Measurements from ENCODE around the gene MEP1A.
"Not testable (repeated sequence)": the region's sequence is repeated elsewhere in the genome, so short reads cannot be mapped to it uniquely, and the experiment has no call there.

MEP1A gene, protein sequence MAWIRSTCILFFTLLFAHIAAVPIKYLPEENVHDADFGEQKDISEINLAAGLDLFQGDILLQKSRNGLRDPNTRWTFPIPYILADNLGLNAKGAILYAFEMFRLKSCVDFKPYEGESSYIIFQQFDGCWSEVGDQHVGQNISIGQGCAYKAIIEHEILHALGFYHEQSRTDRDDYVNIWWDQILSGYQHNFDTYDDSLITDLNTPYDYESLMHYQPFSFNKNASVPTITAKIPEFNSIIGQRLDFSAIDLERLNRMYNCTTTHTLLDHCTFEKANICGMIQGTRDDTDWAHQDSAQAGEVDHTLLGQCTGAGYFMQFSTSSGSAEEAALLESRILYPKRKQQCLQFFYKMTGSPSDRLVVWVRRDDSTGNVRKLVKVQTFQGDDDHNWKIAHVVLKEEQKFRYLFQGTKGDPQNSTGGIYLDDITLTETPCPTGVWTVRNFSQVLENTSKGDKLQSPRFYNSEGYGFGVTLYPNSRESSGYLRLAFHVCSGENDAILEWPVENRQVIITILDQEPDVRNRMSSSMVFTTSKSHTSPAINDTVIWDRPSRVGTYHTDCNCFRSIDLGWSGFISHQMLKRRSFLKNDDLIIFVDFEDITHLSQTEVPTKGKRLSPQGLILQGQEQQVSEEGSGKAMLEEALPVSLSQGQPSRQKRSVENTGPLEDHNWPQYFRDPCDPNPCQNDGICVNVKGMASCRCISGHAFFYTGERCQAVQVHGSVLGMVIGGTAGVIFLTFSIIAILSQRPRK

GRCh38 chr6:46793138-46793537 lies at the start of gene MEP1A:
Gene MEP1A (plus strand): TSS chr6:46793389. CDS start chr6:46793399, 10 bp downstream.
- no peak for DNase-seq (ENCODE audit: low read depth, low spot score)

- DNase-seq (ENCODE audit: low read depth, low spot score) = no peak
These were observed 49.6 kb upstream of the MEP1A start for GRCh38 chr6:46743425-46744158.

DNA sequence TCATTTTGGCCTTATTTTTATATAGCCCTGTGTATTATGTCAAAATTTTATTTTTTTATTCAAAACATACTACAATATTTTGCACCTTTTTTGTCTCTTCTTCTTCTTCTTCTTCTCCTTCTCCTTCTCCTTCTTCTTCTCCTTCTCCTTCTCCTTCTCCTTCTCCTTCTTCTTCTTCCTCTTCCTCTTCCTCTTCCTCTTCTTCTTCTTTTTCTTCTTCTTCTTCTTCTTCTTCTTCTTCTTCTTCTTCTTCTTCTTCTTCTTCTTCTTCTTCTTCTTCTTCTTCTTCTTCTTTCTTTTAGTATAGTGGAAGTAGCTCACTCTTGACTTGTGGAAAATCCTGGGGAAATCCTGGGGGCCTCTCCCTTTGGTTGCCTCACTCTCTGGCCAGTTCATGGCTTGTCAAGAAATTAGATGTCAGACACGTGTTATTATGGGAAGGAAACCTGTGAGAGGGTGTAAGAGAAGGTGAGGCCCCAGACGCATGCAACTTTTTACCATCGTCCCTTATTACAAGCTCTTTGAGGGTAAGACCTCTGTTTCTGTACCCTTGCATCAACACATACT lies 48.9 kb upstream of the MEP1A start:
- not testable (repeated sequence) for DNase-seq (ENCODE audit: low read depth, low spot score)

GRCh38 chr6:46745973-46746372 lies 47.2 kb upstream of the MEP1A start:
- no peak for DNase-seq (ENCODE audit: low read depth, low spot score)

GRCh38 chr6:46746696-46747095 lies 46.5 kb upstream of the MEP1A start, which contains the start of gene ANKRD66:
Gene ANKRD66 (plus strand): TSS chr6:46746933. CDS start chr6:46751949, 5,016 bp downstream.
- DNase-seq (ENCODE audit: low read depth, low spot score) = no peak

GRCh38 chr6:46748940-46749503 lies 44.2 kb upstream of the MEP1A start:
- DNase-seq (ENCODE audit: low read depth, low spot score) = no peak

GRCh38 chr6:46749731-46750130 lies 43.5 kb upstream of the MEP1A start:
- no peak for DNase-seq (ENCODE audit: low read depth, low spot score)

GRCh38 chr6:46751658-46752057 lies 41.5 kb upstream of the MEP1A start:
- DNase-seq (ENCODE audit: low read depth, low spot score) = no peak

DNA sequence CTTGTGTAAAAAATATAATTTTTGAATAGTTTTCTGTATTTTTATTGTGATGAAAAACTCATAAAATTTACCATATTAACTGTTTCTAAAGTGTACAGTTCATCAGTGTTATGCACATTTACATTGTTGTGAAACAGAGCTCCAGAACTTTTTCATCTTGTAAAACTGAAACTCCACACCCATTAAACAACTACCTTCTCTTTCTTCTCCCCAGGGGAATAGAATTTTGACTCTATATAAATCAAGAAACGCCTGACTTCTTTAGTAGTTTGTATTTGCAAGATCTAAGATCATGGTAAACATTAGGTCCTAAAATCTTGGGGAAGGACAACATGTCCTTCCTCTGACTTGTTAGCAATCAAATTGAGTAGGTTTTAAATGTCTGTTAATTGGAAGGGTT lies 37.3 kb upstream of the MEP1A start:
- DNase-seq (ENCODE audit: low read depth, low spot score) = no peak

- no peak for DNase-seq (ENCODE audit: low read depth, low spot score)
These were observed 36.5 kb upstream of the MEP1A start for GRCh38 chr6:46756469-46757213.

GRCh38 chr6:46757214-46757596 lies 36.0 kb upstream of the MEP1A start:
- no peak for DNase-seq (ENCODE audit: low read depth, low spot score)

GRCh38 chr6:46758960-46759753 lies 34.0 kb upstream of the MEP1A start:
- DNase-seq (ENCODE audit: low read depth, low spot score) = no peak

DNA sequence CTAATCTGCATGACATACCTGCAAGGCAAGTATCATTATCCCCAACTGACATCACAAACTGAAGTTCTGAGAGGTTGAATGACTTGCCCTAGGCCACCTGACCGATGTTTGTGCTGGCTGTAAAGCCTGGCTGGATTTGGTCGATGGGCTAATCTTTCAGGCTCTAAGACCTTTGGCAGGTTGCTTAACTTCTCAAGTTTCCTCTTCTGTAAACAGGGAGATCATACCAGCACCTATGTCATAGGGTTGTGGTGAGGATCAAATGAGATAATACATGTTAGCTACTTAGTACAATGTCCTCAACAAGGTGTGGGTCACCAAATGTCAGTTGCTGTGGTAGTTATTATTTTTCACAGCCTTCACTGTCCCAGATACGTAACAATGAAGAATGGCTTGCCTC lies 32.3 kb upstream of the MEP1A start:
- no peak for DNase-seq (ENCODE audit: low read depth, low spot score)

DNA sequence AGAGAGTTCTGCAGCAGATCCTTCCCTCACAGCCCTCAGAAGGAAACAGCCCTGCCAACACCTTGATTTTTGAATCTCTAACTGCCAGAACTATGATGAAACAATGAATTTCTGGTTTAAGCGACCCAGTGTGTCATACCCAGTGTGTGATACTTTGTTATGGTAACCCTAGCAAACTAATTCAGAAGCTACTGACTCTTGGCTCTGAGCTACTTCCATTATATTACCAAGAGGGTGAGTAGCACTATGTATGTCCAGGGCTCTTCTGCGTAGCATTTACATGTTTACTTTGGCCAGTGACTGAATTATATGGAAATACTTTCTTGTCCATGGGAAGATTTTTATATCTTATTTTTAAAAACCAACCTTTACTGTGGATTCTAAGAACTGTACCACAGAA lies 29.7 kb upstream of the MEP1A start:
- no peak for DNase-seq (ENCODE audit: low read depth, low spot score)

- DNase-seq (ENCODE audit: low read depth, low spot score) = not testable (repeated sequence)
These were observed 28.9 kb upstream of the MEP1A start for GRCh38 chr6:46764280-46764679.

- no peak for DNase-seq (ENCODE audit: low read depth, low spot score)
These were observed 28.2 kb upstream of the MEP1A start for GRCh38 chr6:46764961-46765360.

DNA sequence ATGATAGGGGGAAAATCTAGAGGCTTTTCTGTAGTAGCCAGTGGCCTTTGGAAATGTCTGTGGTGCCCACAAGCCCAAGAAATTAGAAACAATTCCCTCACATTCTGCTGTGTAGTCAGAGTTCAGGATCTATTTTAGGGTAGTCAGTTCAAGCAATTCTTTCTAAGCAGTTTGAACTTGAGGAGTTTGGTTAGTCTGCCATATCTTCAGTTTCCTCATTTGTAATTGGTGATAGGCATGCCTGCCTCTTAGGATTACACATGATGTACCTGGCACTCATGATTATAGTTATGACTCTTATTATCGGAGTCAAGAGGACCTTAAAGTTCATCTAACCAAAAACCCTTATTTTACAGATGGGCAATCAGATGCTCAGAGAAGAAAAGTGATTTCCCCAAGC lies 21.2 kb upstream of the MEP1A start:
- DNase-seq (ENCODE audit: low read depth, low spot score) = no peak

DNA sequence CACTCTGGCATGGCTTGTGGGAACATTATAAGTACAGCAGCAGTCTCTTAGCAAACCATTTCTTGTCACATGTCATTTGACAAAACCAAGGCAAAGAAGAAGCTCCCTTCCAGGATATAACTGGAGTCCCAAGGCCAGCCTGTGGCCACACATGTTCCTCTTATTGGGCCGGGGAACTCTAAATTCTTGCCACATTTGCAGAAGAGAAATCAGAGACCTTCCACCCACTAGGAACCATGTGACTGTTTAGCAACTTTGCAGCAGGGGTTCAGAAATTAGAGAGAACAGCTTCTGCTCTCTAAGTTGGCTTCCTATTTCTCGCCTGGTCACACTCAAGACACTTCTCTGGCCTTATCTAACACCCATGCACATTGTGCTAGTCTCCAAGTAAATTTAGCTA lies 20.4 kb upstream of the MEP1A start:
- no peak for DNase-seq (ENCODE audit: low read depth, low spot score)

DNA sequence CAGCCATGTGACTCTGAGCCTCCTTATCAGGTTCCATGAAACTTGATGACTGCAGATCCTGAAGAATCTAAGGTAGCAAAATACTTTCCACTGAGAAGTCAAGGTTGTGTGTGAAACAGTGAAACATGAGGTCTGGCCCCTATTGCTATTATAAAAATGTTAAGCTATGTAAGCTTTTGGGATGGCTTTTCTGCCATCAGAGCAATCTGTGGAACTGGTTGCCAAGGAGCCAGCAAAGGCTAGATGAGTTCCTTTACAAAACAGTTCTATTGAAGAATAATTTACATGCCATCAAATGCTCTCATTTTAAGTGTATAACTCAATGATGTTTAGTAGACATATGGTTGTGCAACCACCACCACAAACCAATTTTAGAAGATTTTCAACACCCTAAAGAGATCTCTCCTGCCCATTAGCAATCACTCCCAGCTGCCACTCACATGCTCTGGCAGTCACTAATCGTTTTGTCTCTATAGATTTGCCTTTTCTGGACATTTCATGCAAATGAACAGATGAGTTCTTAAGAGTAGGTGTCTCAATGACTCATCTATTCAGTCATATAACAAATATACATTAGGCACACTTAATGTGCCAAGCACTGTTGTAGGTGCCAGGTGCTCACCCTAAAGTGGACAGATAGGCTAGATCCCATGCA lies 19.9 kb upstream of the MEP1A start:
- no peak for DNase-seq (ENCODE audit: low read depth, low spot score)
